HepG2 (cell line): Measurements from ENCODE around the gene SLC9A8. TPM values are rescaled to one million over a fixed set of nuclear protein-coding genes. Genes with fewer than 3 reads are reported as not detected.
A peak's percentile ranks its signal among the peaks of the same experiment; 100 is the strongest.

Source experiments
- ADNP ChIP-seq: sonication (generic); formaldehyde crosslinking; IDR thresholded peaks from 2 replicates; pipeline ENCODE4 v1.4.0; 2020; ENCODE audit warnings: missing genetic modification reagents
- CBX2 ChIP-seq, 2 experiments: fragments of 200-600 bp in 1 of 2; sonication (generic); formaldehyde crosslinking in 1 of 2; IDR thresholded peaks; 2 replicates each; pipeline versions ENCODE4 v1.7.0 to v1.8.1; 2018 to 2022; ENCODE audit warnings: low read depth in 2 of 2, low read length in 1 of 2, mild to moderate bottlenecking in 1 of 2, missing genetic modification reagents in 1 of 2
- DMAP1 ChIP-seq: IDR thresholded peaks from 2 replicates; pipeline ENCODE4 v1.6.1; 2016
- FOXJ3 ChIP-seq: sonication (generic); formaldehyde crosslinking; IDR thresholded peaks from 2 replicates; pipeline ENCODE4 v1.4.0; 2020; ENCODE audit warnings: missing genetic modification reagents, mild to moderate bottlenecking, borderline replicate concordance
- FOXK2 ChIP-seq: fragments of 450-650 bp; IDR thresholded peaks from 2 replicates; pipeline ENCODE4 v1.6.1; 2016
- GATAD2A ChIP-seq: IDR thresholded peaks from 2 replicates; pipeline ENCODE4 v1.6.1; 2016
- HNRNPUL1 ChIP-seq: fragments of 200-400 bp; formaldehyde crosslinking; IDR thresholded peaks from 2 replicates; pipeline ENCODE4 v1.6.1; 2017; ENCODE audit warnings: low read depth, mild to moderate bottlenecking, low read length, moderate library complexity
- KLF13 ChIP-seq: sonication (generic); formaldehyde crosslinking; IDR thresholded peaks from 2 replicates; pipeline ENCODE4 v1.4.0; 2020; ENCODE audit warnings: mild to moderate bottlenecking, missing genetic modification reagents
- MYC ChIP-seq: sonication (generic); formaldehyde crosslinking; IDR thresholded peaks from 2 replicates; pipeline ENCODE4 v1.9.0; 2021; ENCODE audit warnings: missing genetic modification reagents, borderline replicate concordance
- RARA ChIP-seq: IDR thresholded peaks from 2 replicates; pipeline ENCODE4 v1.6.1; 2016; ENCODE audit warnings: missing genetic modification reagents, missing compliant biosample characterization
- SALL1 ChIP-seq: sonication (generic); formaldehyde crosslinking; IDR thresholded peaks from 2 replicates; pipeline ENCODE4 v1.8.0; 2022; ENCODE audit warnings: mild to moderate bottlenecking, missing genetic modification reagents
- SRF ChIP-seq: IDR thresholded peaks from 2 replicates; pipeline ENCODE4 v1.6.1; 2011; ENCODE audit warnings: mild to moderate bottlenecking, low read depth, low read length, moderate library complexity
- ZBTB3 ChIP-seq: sonication (generic); formaldehyde crosslinking; IDR thresholded peaks from 2 replicates; pipeline ENCODE4 v1.4.0; 2020; ENCODE audit warnings: low read depth, mild to moderate bottlenecking, moderate library complexity, missing genetic modification reagents, borderline replicate concordance
- ZSCAN22 ChIP-seq: sonication (generic); formaldehyde crosslinking; IDR thresholded peaks from 2 replicates; pipeline ENCODE4 v1.4.0; 2020; ENCODE audit warnings: mild to moderate bottlenecking, missing genetic modification reagents
- polyA plus RNA-seq, 8 experiments: library from polyadenylated mRNA; depleted of rRNA in 3 of 8; stranded (reverse) in 7 of 8; unstranded in 1 of 8; fragments of >200 nt; fragmentation: Illumina TruSeq in 4 of 8; extraction: Trizol in 4 of 8; gene quantifications; 2 replicates each; pipeline versions ENCODE4 v1.2.1 to v1.2.3, GENCODE V29; 2011 to 2016; ENCODE audit warnings: low read depth in 4 of 8, missing spikeins in 1 of 8, mixed read lengths in 1 of 8; ENCODE audit not compliant: insufficient read depth in 1 of 8
- total RNA-seq, 5 experiments: library from RNA; depleted of rRNA; stranded (reverse); fragments of >200 nt; fragmentation: Illumina TruSeq; extraction: Trizol; gene quantifications; 2 replicates each; pipeline ENCODE4 v1.2.3, GENCODE V29; 2016; ENCODE audit warnings: low read depth in 1 of 5
- TF ChIP-seq, protein P1 (sequence below): sonication (generic); formaldehyde crosslinking; IDR thresholded peaks from 2 replicates; pipeline ENCODE4 v1.5.0; 2020; ENCODE audit warnings: missing genetic modification reagents
- TF ChIP-seq, protein P2 (sequence below): sonication (generic); formaldehyde crosslinking; IDR thresholded peaks from 2 replicates; pipeline ENCODE4 v1.5.1; 2020; ENCODE audit warnings: missing genetic modification reagents, mild to moderate bottlenecking, borderline replicate concordance
- TF ChIP-seq, protein P3 (sequence below): sonication (generic); formaldehyde crosslinking; IDR thresholded peaks from 2 replicates; pipeline ENCODE4 v1.4.0; 2020; ENCODE audit warnings: missing genetic modification reagents
- TF ChIP-seq, protein P4 (sequence below): IDR thresholded peaks from 2 replicates; pipeline ENCODE4 v1.4.0; 2020; ENCODE audit warnings: mild to moderate bottlenecking, missing genetic modification reagents

Gene SLC9A8
- total and polyA plus RNA-seq, 2 of the 13 experiments (the other 11 are each of a cell fraction or from before 2014, with no cell fraction given): 4.1 to 7.4 TPM

DNA sequence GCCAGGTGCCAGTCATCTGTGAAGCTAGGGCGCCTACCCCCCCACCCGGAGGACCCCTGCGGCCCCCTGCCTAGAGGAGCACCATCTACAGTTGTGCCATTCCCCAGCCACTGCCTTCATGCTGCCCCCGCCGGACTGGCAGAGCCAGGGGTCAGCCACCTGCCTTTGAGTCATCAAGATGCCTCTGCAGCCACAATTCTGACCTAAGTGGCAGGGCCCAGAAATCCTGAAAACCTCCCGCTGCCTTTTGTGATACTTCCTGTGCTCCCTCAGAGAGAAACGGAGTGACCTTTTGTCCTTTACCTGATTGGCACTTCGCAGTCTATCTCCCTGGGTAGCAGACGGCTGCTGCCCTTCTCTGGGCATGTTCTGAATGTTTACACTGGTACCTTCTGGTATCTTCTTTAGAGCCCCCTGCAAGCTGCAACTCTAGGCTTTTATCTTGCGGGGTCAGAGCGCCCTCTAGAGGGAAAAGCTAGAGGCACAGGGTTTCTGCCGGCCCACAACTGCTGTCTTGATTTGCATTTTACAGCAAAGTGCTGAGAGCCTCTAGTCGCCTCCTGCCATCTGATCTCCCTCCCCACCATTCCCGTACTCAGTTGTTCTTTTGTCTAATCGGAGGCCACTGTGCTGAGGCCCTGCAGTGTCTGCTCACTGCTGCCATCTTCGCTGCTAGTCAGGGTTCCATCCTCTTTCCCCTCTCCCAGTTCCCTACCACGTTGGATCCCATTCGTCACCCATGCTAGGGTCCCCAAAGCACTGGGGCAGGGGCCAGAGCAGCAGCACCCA lies 75.8 kb downstream of the SLC9A8 start (continued):
- TF ChIP-seq, protein P1, sequence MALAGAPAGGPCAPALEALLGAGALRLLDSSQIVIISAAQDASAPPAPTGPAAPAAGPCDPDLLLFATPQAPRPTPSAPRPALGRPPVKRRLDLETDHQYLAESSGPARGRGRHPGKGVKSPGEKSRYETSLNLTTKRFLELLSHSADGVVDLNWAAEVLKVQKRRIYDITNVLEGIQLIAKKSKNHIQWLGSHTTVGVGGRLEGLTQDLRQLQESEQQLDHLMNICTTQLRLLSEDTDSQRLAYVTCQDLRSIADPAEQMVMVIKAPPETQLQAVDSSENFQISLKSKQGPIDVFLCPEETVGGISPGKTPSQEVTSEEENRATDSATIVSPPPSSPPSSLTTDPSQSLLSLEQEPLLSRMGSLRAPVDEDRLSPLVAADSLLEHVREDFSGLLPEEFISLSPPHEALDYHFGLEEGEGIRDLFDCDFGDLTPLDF (CRISPR knock-in tag): no peak
- TF ChIP-seq SRF (no peak), KLF13 (CRISPR knock-in tag) (no peak), ADNP (CRISPR knock-in tag) (no peak), ZSCAN22 (no peak), FOXK2 (no peak), FOXJ3 (CRISPR knock-in tag) (no peak), HNRNPUL1 (no peak), CBX2 (IDR thresholded peaks at IDR 0.05; ENCODE audit: low read depth, low read length) (no peak), CBX2 (CRISPR knock-in tag; IDR thresholded peaks at IDR 0.05; ENCODE audit: low read depth) (no peak), SALL1 (CRISPR knock-in tag) (0 out of 2 replicates have a peak, but pooled peaks have one; percentile 39), GATAD2A (CRISPR knock-in tag) (0 out of 2 replicates have a peak, but pooled peaks have one; percentile 32), DMAP1 (CRISPR knock-in tag) (no peak), MYC (CRISPR knock-in tag) (no peak), ZBTB3 (no peak), RARA (CRISPR knock-in tag) (peak; percentile 24; the same call in 1 of the 2 replicates)
- TF ChIP-seq, protein P2, sequence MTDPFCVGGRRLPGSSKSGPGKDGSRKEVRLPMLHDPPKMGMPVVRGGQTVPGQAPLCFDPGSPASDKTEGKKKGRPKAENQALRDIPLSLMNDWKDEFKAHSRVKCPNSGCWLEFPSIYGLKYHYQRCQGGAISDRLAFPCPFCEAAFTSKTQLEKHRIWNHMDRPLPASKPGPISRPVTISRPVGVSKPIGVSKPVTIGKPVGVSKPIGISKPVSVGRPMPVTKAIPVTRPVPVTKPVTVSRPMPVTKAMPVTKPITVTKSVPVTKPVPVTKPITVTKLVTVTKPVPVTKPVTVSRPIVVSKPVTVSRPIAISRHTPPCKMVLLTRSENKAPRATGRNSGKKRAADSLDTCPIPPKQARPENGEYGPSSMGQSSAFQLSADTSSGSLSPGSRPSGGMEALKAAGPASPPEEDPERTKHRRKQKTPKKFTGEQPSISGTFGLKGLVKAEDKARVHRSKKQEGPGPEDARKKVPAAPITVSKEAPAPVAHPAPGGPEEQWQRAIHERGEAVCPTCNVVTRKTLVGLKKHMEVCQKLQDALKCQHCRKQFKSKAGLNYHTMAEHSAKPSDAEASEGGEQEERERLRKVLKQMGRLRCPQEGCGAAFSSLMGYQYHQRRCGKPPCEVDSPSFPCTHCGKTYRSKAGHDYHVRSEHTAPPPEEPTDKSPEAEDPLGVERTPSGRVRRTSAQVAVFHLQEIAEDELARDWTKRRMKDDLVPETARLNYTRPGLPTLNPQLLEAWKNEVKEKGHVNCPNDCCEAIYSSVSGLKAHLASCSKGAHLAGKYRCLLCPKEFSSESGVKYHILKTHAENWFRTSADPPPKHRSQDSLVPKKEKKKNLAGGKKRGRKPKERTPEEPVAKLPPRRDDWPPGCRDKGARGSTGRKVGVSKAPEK (CRISPR knock-in tag): no peak
- TF ChIP-seq, protein P3, sequence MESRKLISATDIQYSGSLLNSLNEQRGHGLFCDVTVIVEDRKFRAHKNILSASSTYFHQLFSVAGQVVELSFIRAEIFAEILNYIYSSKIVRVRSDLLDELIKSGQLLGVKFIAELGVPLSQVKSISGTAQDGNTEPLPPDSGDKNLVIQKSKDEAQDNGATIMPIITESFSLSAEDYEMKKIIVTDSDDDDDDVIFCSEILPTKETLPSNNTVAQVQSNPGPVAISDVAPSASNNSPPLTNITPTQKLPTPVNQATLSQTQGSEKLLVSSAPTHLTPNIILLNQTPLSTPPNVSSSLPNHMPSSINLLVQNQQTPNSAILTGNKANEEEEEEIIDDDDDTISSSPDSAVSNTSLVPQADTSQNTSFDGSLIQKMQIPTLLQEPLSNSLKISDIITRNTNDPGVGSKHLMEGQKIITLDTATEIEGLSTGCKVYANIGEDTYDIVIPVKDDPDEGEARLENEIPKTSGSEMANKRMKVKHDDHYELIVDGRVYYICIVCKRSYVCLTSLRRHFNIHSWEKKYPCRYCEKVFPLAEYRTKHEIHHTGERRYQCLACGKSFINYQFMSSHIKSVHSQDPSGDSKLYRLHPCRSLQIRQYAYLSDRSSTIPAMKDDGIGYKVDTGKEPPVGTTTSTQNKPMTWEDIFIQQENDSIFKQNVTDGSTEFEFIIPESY: peak; percentile 64; the same call in 1 of the 2 replicates
- TF ChIP-seq, protein P4, sequence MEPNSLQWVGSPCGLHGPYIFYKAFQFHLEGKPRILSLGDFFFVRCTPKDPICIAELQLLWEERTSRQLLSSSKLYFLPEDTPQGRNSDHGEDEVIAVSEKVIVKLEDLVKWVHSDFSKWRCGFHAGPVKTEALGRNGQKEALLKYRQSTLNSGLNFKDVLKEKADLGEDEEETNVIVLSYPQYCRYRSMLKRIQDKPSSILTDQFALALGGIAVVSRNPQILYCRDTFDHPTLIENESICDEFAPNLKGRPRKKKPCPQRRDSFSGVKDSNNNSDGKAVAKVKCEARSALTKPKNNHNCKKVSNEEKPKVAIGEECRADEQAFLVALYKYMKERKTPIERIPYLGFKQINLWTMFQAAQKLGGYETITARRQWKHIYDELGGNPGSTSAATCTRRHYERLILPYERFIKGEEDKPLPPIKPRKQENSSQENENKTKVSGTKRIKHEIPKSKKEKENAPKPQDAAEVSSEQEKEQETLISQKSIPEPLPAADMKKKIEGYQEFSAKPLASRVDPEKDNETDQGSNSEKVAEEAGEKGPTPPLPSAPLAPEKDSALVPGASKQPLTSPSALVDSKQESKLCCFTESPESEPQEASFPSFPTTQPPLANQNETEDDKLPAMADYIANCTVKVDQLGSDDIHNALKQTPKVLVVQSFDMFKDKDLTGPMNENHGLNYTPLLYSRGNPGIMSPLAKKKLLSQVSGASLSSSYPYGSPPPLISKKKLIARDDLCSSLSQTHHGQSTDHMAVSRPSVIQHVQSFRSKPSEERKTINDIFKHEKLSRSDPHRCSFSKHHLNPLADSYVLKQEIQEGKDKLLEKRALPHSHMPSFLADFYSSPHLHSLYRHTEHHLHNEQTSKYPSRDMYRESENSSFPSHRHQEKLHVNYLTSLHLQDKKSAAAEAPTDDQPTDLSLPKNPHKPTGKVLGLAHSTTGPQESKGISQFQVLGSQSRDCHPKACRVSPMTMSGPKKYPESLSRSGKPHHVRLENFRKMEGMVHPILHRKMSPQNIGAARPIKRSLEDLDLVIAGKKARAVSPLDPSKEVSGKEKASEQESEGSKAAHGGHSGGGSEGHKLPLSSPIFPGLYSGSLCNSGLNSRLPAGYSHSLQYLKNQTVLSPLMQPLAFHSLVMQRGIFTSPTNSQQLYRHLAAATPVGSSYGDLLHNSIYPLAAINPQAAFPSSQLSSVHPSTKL (CRISPR knock-in tag): 0 out of 2 replicates have a peak, but pooled peaks have one; percentile 16
